ENCODE results near the gene ALDH1B1. TPM values are rescaled to one million over a fixed set of nuclear protein-coding genes. Genes with fewer than 3 reads are reported as not detected.

The ALDH1B1 gene
- total and polyA plus RNA-seq, 2 of the 13 experiments (the other 11 are each of a cell fraction or from before 2014, with no cell fraction given), result 45.1 to 125 TPM

GRCh38 chr9:38392235-38393127 is at the start of gene ALDH1B1 (continued):
- TF ChIP-seq ZBTB38 (CRISPR knock-in tag; IDR thresholded peaks at IDR 0.05) (peak; percentile 81), KDM2A (CRISPR knock-in tag; IDR thresholded peaks at IDR 0.05; ENCODE audit: borderline replicate concordance, low read depth) (peak; percentile 65), IRF2 (CRISPR knock-in tag; IDR thresholded peaks at IDR 0.05) (peak; percentile 59; the same call in 1 of the 2 replicates), ZSCAN12 (CRISPR knock-in tag; IDR thresholded peaks at IDR 0.05) (peak; percentile 71; the same call in 1 of the 2 replicates), TSC22D2 (CRISPR knock-in tag; IDR thresholded peaks at IDR 0.05; ENCODE audit: borderline replicate concordance) (0 out of 2 replicates have a peak, but pooled peaks have one; percentile 2), ZNF557 (CRISPR knock-in tag; IDR thresholded peaks at IDR 0.05) (0 out of 2 replicates have a peak, but pooled peaks have one; percentile 32), DMAP1 (CRISPR knock-in tag; IDR thresholded peaks at IDR 0.05) (peak; percentile 78), CBX2 (IDR thresholded peaks at IDR 0.05; ENCODE audit: low read depth, low read length) (no peak), CBX2 (CRISPR knock-in tag; IDR thresholded peaks at IDR 0.05; ENCODE audit: low read depth) (no peak), RBM39 (IDR thresholded peaks at IDR 0.05; ENCODE audit: low read depth, low read length, poor library complexity, severe bottlenecking) (peak; percentile 83), YEATS4 (CRISPR knock-in tag; IDR thresholded peaks at IDR 0.05; ENCODE audit: borderline replicate concordance) (peak; percentile 87; the same call in 1 of the 2 replicates), ZNF20 (CRISPR knock-in tag; IDR thresholded peaks at IDR 0.05) (no peak), ELF4 (CRISPR knock-in tag; IDR thresholded peaks at IDR 0.05; ENCODE audit: borderline replicate concordance) (no peak), ZNF770 (CRISPR knock-in tag; IDR thresholded peaks at IDR 0.05) (peak; percentile 51), ZNF790 (CRISPR knock-in tag; IDR thresholded peaks at IDR 0.05; ENCODE audit: borderline replicate concordance) (no peak), ZNF652 (CRISPR knock-in tag; IDR thresholded peaks at IDR 0.05; ENCODE audit: borderline replicate concordance, low read depth) (peak; percentile 90), ZNF256 (CRISPR knock-in tag; conservative IDR thresholded peaks at IDR 0.05) (0 out of 2 replicates have a peak, but pooled peaks have one; percentile 47), FOXO1 (CRISPR knock-in tag; IDR thresholded peaks at IDR 0.05) (peak; percentile 53; the same call in 1 of the 2 replicates), HMGXB4 (CRISPR knock-in tag; IDR thresholded peaks at IDR 0.05; ENCODE audit: borderline replicate concordance in 1 of 2, low read depth in 1 of 2) (peak; percentile 80 to 83), GABPB1 (CRISPR knock-in tag; IDR thresholded peaks at IDR 0.05) (peak; percentile 86), HOMEZ (CRISPR knock-in tag; IDR thresholded peaks at IDR 0.05; ENCODE audit: low read depth) (peak; percentile 44; the same call in 1 of the 2 replicates)

Data from HepG2 (cell line).